AG08395 (cell line): ENCODE results near the gene BORA.
"Not testable (repeated sequence)": the region's sequence is repeated elsewhere in the genome, so short reads cannot be mapped to it uniquely, and the experiment has no call there.

Experiments used
- DNase-seq: peaks from one replicate; pipeline ENCODE4 v3.0.0; 2012; ENCODE audit warnings: mixed read lengths, low spot score

The BORA gene

DNA sequence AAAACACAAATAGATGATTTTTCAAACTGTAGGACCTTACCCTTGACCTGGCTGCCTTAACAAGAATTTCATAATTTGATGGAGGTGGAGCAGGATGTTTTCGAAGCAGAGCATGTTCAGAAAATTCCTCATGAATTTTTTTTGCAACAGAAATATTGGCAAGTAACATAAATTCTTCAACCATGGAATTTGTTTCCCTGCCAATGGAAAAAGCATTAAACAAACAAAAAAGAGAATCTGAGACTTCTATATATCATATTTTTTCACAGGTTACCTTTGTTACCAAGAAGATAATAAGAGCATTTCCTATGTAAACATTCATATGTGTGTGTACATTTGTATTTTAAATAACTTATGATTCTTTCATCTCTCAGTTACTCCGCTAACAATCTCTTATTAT is 35.7 kb downstream of the BORA start:
- DNase-seq = no peak

DNA sequence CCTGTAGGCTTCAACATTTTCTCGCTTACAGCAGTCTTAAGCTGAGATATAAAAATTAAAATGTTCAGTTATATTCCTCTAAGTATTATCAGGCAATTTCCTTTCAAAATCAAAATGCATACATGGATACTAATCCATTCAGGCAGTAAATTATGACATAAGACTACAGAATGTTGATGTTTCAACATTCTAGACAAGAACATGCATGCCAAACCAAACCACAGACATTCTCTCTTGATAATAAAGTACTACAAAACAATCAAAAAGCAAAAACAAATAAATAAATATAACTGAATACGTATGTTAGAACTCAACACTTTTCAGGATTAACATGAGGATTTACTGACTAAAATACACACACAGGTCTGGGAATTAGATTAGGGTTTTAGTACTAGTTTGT is 46.3 kb downstream of the BORA start:
- no peak for DNase-seq

DNA sequence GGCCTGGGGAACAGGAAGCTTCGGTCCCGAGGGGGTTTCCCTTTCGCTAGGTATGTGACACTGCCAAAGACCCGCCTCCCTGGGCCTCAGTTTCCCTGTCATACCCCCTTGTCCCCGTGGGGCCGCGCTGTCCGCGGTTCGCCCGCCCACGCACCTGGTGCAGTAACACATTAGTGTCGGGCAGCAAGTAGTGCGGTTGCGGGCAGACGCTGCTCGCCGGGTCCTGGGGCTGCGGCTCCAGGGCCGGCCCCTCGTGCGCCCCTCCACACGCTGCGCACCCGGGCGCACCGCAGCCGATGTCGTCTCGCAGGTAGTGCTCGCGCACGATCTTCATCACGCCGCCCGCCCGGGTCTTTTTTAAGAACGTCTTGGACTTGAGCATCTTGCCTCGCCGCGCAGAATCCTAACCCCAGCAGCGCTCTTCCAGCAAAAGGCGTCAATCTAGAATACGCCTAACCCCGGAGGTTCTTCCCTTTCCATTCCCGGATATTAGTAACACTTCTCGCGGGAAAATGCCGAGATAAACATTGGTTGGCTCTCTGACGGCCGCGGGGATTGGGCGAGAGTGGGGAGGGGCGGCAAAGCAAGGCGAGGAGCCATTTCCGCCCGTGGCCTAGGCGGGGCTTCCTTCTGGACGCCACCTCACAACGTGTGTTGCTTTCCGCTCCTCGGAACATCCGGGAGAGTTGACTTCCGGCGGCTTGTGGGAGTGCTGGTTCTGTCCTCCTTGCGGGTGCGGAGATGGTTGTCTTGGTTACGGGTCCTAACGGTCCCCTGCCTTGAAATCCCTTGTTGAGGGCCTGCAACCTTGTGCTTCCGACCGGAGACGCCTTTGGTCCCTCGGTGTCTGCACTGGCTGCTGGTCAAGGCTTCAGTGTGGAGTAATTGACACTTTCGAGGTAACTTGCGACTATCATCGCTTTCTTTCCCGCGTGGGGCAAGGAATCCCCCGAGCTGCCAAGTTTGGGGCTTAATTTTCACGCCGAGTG is 54.0 kb downstream of the BORA start, which contains the start of the genes DIS3 and PIBF1:
Gene DIS3, minus strand, starts transcription at position 450 of the 989 bp plus-strand sequence. Its CDS starts 68 bp downstream, at position 382.
Gene PIBF1, plus strand, starts transcription at position 683 of the 989 bp plus-strand sequence. CDS start 1,337 bp downstream, outside the sequence.
- peak; percentile 98 for DNase-seq

DNA sequence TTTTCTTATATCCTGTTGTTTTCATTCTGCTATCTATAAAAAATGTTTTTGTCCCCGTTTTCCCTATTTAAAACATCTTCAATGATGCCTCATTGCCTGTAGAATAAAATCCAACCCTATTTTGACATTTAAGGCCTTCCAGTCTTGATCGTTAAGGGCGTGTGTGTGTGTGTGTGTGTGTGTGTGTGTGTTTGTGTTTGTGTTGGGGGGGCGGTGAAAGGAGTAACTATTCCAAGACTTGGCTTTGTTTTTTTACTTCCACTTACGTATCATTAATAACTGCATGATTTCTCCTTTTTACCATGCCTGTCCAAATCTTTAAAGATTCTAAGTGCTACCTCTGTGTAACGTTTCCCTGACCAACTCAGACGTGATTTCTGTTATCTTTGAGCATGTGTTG is 55.0 kb downstream of the BORA start:
- DNase-seq = no peak

DNA sequence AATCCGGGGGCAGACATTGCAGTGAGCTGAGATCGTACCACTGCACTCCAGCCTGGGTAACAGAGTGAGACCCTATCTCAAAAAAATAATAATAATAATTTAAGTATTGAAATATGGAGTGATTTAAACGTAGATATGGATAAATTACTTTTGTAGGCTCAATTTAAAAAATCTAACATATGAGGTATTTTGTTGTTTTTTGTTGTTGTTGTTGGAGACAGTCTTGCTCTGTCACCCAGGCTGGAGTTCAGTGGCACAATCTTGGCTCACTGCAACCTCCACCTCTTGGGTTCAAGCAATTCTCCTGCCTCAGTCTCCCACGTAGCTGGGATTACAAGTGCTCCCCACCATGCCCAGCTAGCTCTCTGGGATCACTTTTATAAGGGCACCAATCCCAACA is 57.0 kb downstream of the BORA start:
- not testable (repeated sequence) for DNase-seq

DNA sequence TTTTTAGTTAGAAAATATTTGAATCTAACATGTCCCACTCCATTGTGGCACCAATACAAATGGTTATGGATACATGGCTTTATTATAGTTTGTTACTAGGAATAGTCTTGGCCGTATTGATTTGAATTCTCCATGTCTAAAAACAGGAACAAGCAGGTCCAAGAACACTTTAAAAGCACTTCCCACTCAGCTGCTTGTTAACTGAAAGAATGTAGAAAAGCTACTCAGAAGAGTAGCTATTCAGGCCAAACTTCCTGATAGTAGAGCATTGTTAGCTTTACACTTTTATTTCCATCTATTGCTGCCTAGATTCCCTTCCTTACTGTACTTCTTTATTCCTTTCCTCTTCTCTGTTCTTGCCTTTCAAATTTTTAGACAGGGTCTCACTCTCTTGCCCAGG is 61.1 kb downstream of the BORA start:
- DNase-seq = no peak

DNA sequence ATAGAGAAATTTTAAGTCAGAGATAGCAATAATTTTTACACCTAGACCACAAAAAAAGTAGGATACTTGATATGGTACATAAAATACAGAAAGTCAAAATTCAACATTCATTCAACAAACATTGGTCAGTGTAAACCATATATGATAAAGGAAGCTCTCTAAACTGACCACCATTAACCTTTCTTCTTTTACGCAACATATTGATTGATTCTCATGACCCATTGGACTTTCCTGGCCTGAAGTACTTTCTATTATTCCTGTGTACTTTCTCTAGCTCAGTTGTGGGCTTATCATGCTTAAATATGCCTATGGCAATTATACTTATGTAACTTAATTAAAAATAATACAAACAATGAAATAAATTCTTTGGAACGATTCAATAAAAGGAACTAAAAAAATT is 64.9 kb downstream of the BORA start:
- DNase-seq = no peak

DNA sequence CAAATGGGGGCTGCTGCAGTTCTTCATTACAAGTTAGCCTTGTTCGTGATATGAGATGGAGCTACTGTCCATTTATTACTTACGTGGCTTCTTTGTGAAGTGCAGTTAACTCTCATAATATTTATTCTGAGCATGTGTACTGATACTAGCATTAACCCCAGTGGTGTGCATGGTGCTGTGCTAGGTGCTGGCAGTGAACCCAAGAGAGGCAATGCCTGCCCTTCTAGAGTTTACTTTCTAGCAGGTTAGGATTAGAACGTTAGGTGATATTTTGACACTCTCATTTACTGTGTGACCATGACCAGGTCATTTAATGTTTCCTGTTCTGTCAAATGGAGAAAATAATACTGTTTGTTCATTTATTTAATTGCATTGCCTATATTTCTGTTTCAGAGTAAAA is 71.1 kb downstream of the BORA start:
- DNase-seq = no peak

DNA sequence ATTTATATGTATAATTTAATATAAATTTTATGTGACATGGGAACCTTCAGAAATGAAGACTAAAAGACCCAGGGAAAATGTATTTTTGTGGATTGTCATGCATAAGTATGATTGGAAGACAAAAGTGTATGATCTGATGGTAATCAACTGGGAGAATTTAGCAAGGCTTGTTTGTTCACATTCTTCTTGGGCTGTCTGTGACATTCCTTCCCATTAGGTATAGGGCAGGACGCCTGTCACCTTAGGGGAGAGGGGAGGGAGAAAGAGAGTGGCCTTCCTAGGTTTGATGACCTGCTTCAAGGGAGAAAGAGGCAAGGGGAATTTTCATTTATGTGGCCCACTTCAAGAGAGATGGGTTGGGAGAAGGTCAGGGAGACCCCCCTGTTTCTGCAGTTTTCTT is 76.6 kb downstream of the BORA start:
- no peak for DNase-seq
